Activated naive CD8-positive, alpha-beta T cell treated with anti-CD3 and anti-CD28 coated beads, Interleukin-2, amount 10 ng/mL, durations not matched to agents 7 days and 5 days (primary cell): ENCODE results near the gene ROR1. TPM values are rescaled to one million over a fixed set of nuclear protein-coding genes. Genes with fewer than 3 reads are reported as not detected.

Experiments used
- ATAC-seq: fragments of 150-1000 bp; cut with Tn5 transposase; one replicate; pipeline ENCODE4 v1.10.0; 2021; ENCODE audit warnings: low read depth, moderate library complexity
- POLR2A ChIA-PET: fragments of 350-600 bp; sonication (Branson Sonifier 250); formaldehyde crosslinking; loops from one replicate; lab custom pipeline; 2021; ENCODE audit warnings: antibody characterized with exemption; lab: Charles Lee
- DNase-seq: peaks from one replicate; pipeline ENCODE4 v3.0.0; 2021
- H3K27ac Mint-ChIP-seq: one replicate; pipeline ENCODE4 v1.8.0; 2022; ENCODE audit warnings: mild to moderate bottlenecking, mixed read lengths
- H3K27me3 Mint-ChIP-seq: one replicate; pipeline ENCODE4 v1.8.0; 2022; ENCODE audit warnings: mild to moderate bottlenecking, moderate library complexity, mixed read lengths
- H3K36me3 Mint-ChIP-seq: one replicate; pipeline ENCODE4 v1.8.0; 2021; ENCODE audit warnings: mild to moderate bottlenecking, mixed read lengths
- H3K4me1 Mint-ChIP-seq: one replicate; pipeline ENCODE4 v1.8.0; 2021; ENCODE audit warnings: mixed read lengths
- H3K4me3 Mint-ChIP-seq: one replicate; pipeline ENCODE4 v1.8.0; 2022; ENCODE audit warnings: mild to moderate bottlenecking, moderate library complexity, mixed read lengths
- H3K9me3 Mint-ChIP-seq: one replicate; pipeline ENCODE4 v1.8.0; 2021; ENCODE audit warnings: mixed read lengths
- total RNA-seq, 2 experiments: library from RNA; stranded (reverse); gene quantifications; one replicate each; pipeline ENCODE4 v1.2.3, GENCODE V29; 2021

Gene ROR1
- total RNA-seq, 2 experiments from 2014 or later: not detected

DNA sequence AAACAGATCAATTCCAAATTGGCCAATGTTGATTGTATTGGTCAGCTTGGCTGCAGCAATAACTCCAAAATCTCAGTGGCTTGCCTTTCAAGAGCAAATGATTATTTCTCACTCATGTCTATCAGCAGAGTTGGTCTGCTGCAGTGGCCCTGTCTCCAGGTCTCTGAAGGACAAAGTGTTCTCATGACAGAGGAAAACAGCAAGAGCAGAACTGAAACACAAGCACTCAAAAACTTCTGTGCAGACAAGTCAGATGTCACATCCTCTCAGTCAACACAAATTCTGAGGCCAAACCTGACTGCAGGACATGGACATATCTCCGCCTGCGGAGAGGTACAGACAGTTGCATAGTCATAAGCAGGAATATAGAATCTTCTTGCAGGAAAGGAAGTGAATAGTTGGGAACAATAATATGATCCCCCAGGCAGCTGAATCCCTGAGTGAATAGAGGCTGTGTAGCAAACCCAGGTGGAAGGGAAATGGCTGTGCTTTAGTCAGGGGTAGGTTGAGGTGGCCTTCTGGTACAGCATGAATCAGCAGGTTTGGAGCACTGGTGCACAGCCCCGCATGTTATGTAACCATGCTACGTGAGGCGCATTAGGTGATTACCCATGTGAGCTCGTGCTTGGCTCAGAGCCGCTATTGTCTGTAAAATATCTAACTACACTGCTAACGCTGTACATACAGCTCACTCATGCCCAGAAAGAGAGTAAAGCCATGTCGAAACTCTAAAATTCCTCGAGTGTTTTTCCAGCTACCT is 412.5 kb downstream of the ROR1 start:
- H3K27me3 Mint-ChIP-seq: peaks cover 4% of the 10 kb centered on the region
- H3K27ac Mint-ChIP-seq: no peak overlapping the region
- POLR2A ChIA-PET: no interaction called here
- no peaks in the 10 kb centered on the region for H3K9me3 Mint-ChIP-seq
- DNase-seq (no peak), ATAC-seq (no peak)
- no peaks in the 10 kb centered on the region for H3K36me3 Mint-ChIP-seq
- no peak overlapping the region for H3K4me3 Mint-ChIP-seq
- no peaks in the 10 kb centered on the region for H3K4me1 Mint-ChIP-seq

- peaks cover 3% of the 10 kb centered on the region for H3K27me3 Mint-ChIP-seq
- no peak overlapping the region for H3K4me3 Mint-ChIP-seq
- no peaks in the 10 kb centered on the region for H3K36me3 Mint-ChIP-seq
- H3K27ac Mint-ChIP-seq: no peak overlapping the region
- no peaks in the 10 kb centered on the region for H3K9me3 Mint-ChIP-seq
- no peak for ATAC-seq
- POLR2A ChIA-PET: no interaction called here
- no peaks in the 10 kb centered on the region for H3K4me1 Mint-ChIP-seq
- DNase-seq: no peak
Measured at GRCh38 chr1:64186898-64187280, 413.1 kb downstream of the ROR1 start.

DNA sequence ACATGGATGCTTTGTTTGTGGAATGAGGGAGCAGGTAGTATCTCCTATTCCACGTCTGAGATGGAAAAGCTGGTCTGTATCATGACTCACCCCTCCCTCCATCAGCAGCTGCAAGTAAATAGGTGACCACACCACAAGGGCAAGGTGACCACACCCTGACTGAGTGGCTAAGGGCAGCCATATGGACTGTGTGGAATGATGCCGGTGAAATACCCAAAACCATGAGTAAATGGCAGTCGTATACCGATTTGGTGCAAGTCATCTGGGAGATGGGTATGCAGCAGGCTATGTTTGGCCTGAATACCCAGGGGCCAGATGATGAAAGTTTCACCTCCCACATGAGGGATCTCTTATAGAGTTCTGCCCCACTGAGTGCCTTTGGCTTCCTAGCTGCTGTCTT is 413.8 kb downstream of the ROR1 start:
- Mint-ChIP-seq H3K4me1 (no peaks in the 10 kb centered on the region), H3K4me3 (no peak overlapping the region), H3K9me3 (peaks cover 1% of the 10 kb centered on the region), H3K27ac (no peak overlapping the region), H3K36me3 (no peaks in the 10 kb centered on the region), H3K27me3 (no peaks in the 10 kb centered on the region)
- DNase-seq: no peak
- no peak for ATAC-seq
- POLR2A ChIA-PET: no interaction called here

DNA sequence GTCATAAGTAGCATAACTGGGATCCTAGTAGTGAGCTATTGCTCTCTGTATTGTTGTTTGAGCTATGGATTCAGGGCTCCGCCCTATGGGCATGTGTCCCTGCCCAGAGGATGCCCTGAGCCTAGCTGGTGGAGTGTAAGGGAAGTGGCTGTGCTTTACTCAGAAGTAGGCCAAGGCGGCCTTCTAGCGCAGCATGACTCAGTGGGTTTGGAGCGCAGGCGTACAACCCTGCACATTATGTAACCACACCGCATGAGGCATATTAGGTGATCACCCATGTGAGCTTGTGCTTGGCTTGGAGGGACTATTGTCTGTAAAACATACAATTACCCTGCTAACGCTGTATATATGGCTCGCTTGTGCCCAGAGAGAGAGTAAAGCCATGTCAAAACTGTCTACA is 418.5 kb downstream of the ROR1 start:
- ATAC-seq (no peak), DNase-seq (no peak)
- POLR2A ChIA-PET: no interaction called here
- Mint-ChIP-seq H3K27me3 (no peaks in the 10 kb centered on the region), H3K36me3 (no peaks in the 10 kb centered on the region), H3K4me3 (no peak overlapping the region), H3K4me1 (no peaks in the 10 kb centered on the region), H3K27ac (no peak overlapping the region), H3K9me3 (peaks cover 2% of the 10 kb centered on the region)

DNA sequence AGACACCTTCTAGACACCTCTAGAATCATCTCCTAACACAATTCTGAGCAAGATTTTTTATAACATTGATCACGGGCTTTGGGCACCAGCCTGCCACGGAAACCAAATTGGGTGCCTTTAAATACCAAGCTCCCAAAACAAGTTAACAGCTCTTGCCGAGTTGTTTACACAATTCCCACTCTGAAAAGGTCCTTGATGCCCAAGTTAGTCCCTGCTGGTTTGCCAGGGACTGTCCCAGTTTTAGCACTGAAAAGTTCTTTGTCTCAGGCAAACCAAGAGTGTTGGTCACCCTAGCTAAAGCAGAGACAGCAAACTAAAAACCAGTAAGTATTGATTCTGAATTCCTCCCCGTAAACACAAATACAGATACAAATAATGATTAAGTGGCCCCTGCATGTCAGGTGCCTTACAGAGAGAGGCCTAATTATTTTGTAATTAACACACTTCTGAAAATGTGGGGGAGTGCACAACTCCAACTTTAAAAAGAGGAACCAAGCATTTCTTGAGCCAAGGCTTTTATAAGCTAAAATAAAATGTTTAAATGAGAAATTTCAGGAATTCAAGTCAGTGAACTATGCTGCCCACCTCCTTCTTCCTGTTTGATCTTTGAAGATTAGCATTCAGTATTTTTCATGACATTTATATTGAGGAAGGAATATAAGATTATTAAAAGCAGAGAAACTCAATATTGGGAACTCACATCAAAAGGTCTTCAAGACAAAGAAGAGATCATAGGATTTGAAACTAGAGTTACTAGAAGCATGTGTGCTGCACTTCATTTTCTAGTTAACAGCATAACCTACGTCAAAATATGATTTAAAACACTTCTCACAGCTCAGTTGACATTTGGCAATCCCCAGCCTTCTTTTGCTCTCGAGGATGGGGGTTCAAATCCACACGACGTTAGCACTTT is 420.6 kb downstream of the ROR1 start:
- Mint-ChIP-seq H3K36me3 (no peaks in the 10 kb centered on the region), H3K4me3 (no peak overlapping the region), H3K27me3 (peaks cover 3% of the 10 kb centered on the region), H3K9me3 (peaks cover 2% of the 10 kb centered on the region), H3K27ac (no peak overlapping the region), H3K4me1 (no peaks in the 10 kb centered on the region)
- ATAC-seq (no peak), DNase-seq (no peak)
- POLR2A ChIA-PET: no interaction called here

- no peak overlapping the region for H3K4me3 Mint-ChIP-seq
- H3K27ac Mint-ChIP-seq: no peak overlapping the region
- ATAC-seq (no peak), DNase-seq (no peak)
- H3K9me3 Mint-ChIP-seq: peaks cover 2% of the 10 kb centered on the region
- no peaks in the 10 kb centered on the region for H3K4me1 Mint-ChIP-seq
- H3K27me3 Mint-ChIP-seq: peaks cover 3% of the 10 kb centered on the region
- no peaks in the 10 kb centered on the region for H3K36me3 Mint-ChIP-seq
- POLR2A ChIA-PET: no interaction called here
Measured at GRCh38 chr1:64195081-64195395, 421.2 kb downstream of the ROR1 start.

GRCh38 chr1:64196074-64196870 is 422.5 kb downstream of the ROR1 start:
- no peak overlapping the region for H3K27ac Mint-ChIP-seq
- H3K4me1 Mint-ChIP-seq: no peaks in the 10 kb centered on the region
- POLR2A ChIA-PET: no interaction called here
- H3K36me3 Mint-ChIP-seq: no peaks in the 10 kb centered on the region
- ATAC-seq (no peak), DNase-seq (no peak)
- peaks cover 3% of the 10 kb centered on the region for H3K27me3 Mint-ChIP-seq
- no peak overlapping the region for H3K4me3 Mint-ChIP-seq
- H3K9me3 Mint-ChIP-seq: peaks cover 2% of the 10 kb centered on the region

- H3K9me3 Mint-ChIP-seq: peaks cover 2% of the 10 kb centered on the region
- no peaks in the 10 kb centered on the region for H3K36me3 Mint-ChIP-seq
- ATAC-seq: no peak
- H3K27me3 Mint-ChIP-seq: peaks cover 3% of the 10 kb centered on the region
- no peak overlapping the region for H3K4me3 Mint-ChIP-seq
- no peaks in the 10 kb centered on the region for H3K4me1 Mint-ChIP-seq
- DNase-seq: no peak
- H3K27ac Mint-ChIP-seq: no peak overlapping the region
- POLR2A ChIA-PET: no interaction called here
Measured at GRCh38 chr1:64197076-64197475, 423.3 kb downstream of the ROR1 start.

- Mint-ChIP-seq H3K4me1 (no peaks in the 10 kb centered on the region), H3K27ac (no peak overlapping the region), H3K36me3 (no peaks in the 10 kb centered on the region), H3K9me3 (no peaks in the 10 kb centered on the region), H3K27me3 (peaks cover 3% of the 10 kb centered on the region), H3K4me3 (no peak overlapping the region)
- DNase-seq (no peak), ATAC-seq (no peak)
- POLR2A ChIA-PET: no interaction called here
Measured at GRCh38 chr1:64199154-64199553, 425.3 kb downstream of the ROR1 start.

GRCh38 chr1:64200064-64200463 is 426.2 kb downstream of the ROR1 start:
- no peak overlapping the region for H3K27ac Mint-ChIP-seq
- H3K4me1 Mint-ChIP-seq: no peaks in the 10 kb centered on the region
- ATAC-seq (no peak), DNase-seq (no peak)
- POLR2A ChIA-PET: no interaction called here
- H3K27me3 Mint-ChIP-seq: peaks cover 5% of the 10 kb centered on the region
- no peaks in the 10 kb centered on the region for H3K9me3 Mint-ChIP-seq
- no peaks in the 10 kb centered on the region for H3K36me3 Mint-ChIP-seq
- no peak overlapping the region for H3K4me3 Mint-ChIP-seq

GRCh38 chr1:64203420-64203819 is 429.6 kb downstream of the ROR1 start, which contains the start of gene UBE2U:
TSS of gene UBE2U (plus strand) at chr1:64203623. CDS start at chr1:64204051, 428 bp downstream.
- H3K4me3 Mint-ChIP-seq: no peak within 1 kb of the TSS

GRCh38 chr1:64209221-64209620 is 435.4 kb downstream of the ROR1 start:
- Mint-ChIP-seq H3K9me3 (no peaks in the 10 kb centered on the region), H3K27ac (no peak overlapping the region), H3K36me3 (no peaks in the 10 kb centered on the region), H3K4me1 (no peaks in the 10 kb centered on the region), H3K27me3 (peaks cover 35% of the 10 kb centered on the region), H3K4me3 (no peak overlapping the region)
- POLR2A ChIA-PET: no interaction called here
- DNase-seq (no peak), ATAC-seq (no peak)

More at GRCh38 chr1:64203420-64203819, 429.6 kb downstream of the ROR1 start, which contains the start of gene UBE2U:
- Mint-ChIP-seq H3K27me3 (peaks cover 14% of the 10 kb centered on the region), H3K4me1 (no peaks in the 10 kb centered on the region), H3K36me3 (no peaks in the 10 kb centered on the region), H3K9me3 (no peaks in the 10 kb centered on the region), H3K27ac (no peak within 1 kb of the TSS)
- ATAC-seq (no peak), DNase-seq (no peak)
- POLR2A ChIA-PET: no interaction called here

- no peak overlapping the region for H3K27ac Mint-ChIP-seq
- H3K27me3 Mint-ChIP-seq: peaks cover 32% of the 10 kb centered on the region
- ATAC-seq (no peak), DNase-seq (no peak)
- no peaks in the 10 kb centered on the region for H3K9me3 Mint-ChIP-seq
- no peaks in the 10 kb centered on the region for H3K36me3 Mint-ChIP-seq
- POLR2A ChIA-PET: no interaction called here
- no peak overlapping the region for H3K4me3 Mint-ChIP-seq
- H3K4me1 Mint-ChIP-seq: no peaks in the 10 kb centered on the region
Measured at GRCh38 chr1:64212031-64212430, 438.2 kb downstream of the ROR1 start.
